OCI-LY7 (cell line): ENCODE measurements around the gene NDRG2. TPM values are rescaled to one million over a fixed set of nuclear protein-coding genes. Genes with fewer than 3 reads are reported as not detected.

Experiments used
- BruUV-seq: library from RNA; stranded (reverse); fragments of 400-500 nt; replicated peaks from 2 replicates; lab custom pipeline; 2021; lab: Mats Ljungman, UMichigan
- CTCF ChIA-PET: fragments of 300-600 bp; sonication (Branson Sonifier 250); formaldehyde crosslinking; loops from one replicate; lab custom pipeline; 2022; ENCODE audit warnings: antibody characterized with exemption; ENCODE audit not compliant: unreplicated experiment; lab: Charles Lee
- POLR2A ChIA-PET: fragments of 300-600 bp; sonication (Branson Sonifier 250); formaldehyde crosslinking; loops from one replicate; lab custom pipeline; 2022; ENCODE audit warnings: antibody characterized with exemption; lab: Charles Lee
- DNase-seq: peaks from one replicate; pipeline ENCODE4 v3.0.0-alpha.2; 2015; ENCODE audit warnings: low spot score
- H2AFZ ChIP-seq: fragments of 200-600 bp; sonication (generic), shearing (Covaris generic); 2 replicates; pipeline ENCODE4 v1.6.1; 2014; ENCODE audit warnings: mild to moderate bottlenecking, antibody characterized with exemption, low read length, moderate library complexity
- H3K27ac ChIP-seq: fragments of 200-600 bp; sonication (generic); 2 replicates; pipeline ENCODE4 v1.5.1; 2014; ENCODE audit warnings: mixed run types, low read depth, mild to moderate bottlenecking, moderate library complexity, low read length, inconsistent platforms; ENCODE audit not compliant: poor library complexity, severe bottlenecking
- H3K36me3 ChIP-seq: fragments of 200-600 bp; sonication (generic); 2 replicates; pipeline ENCODE4 v1.6.1; 2014; ENCODE audit warnings: mild to moderate bottlenecking, antibody characterized with exemption, low read length, moderate library complexity, mixed read lengths; ENCODE audit not compliant: insufficient read depth
- H3K4me1 ChIP-seq: fragments of 200-600 bp; sonication (generic); 2 replicates; pipeline ENCODE4 v1.5.1; 2014; ENCODE audit warnings: mild to moderate bottlenecking, low read length; ENCODE audit not compliant: insufficient read depth, poor library complexity, severe bottlenecking
- H3K4me2 ChIP-seq: fragments of 200-600 bp; sonication (generic); 2 replicates; pipeline ENCODE4 v1.6.1; 2014; ENCODE audit warnings: mild to moderate bottlenecking, low read length
- H3K4me3 ChIP-seq: fragments of 200-600 bp; sonication (generic); 2 replicates; pipeline ENCODE4 v1.5.1; 2014; ENCODE audit warnings: mild to moderate bottlenecking, low read depth, low read length; ENCODE audit not compliant: poor library complexity, severe bottlenecking
- H3K79me2 ChIP-seq: fragments of 200-600 bp; sonication (generic); 2 replicates; pipeline ENCODE4 v1.6.1; 2016; ENCODE audit warnings: low read depth, mild to moderate bottlenecking, low read length, moderate library complexity, mixed read lengths; ENCODE audit not compliant: insufficient read depth
- H3K9me2 ChIP-seq: fragments of 200-600 bp; sonication (generic); 2 replicates; pipeline ENCODE4 v1.6.1; 2016; ENCODE audit warnings: mild to moderate bottlenecking, low read length, mixed read lengths; ENCODE audit not compliant: insufficient read depth
- H3K9me3 ChIP-seq: fragments of 200-600 bp; sonication (generic); 2 replicates; pipeline ENCODE4 v1.6.1; 2014; ENCODE audit warnings: mild to moderate bottlenecking, mixed run types, low read length, mixed read lengths
- H4K20me1 ChIP-seq: fragments of 200-600 bp; sonication (generic); 2 replicates; pipeline ENCODE4 v1.6.1; 2014; ENCODE audit warnings: mild to moderate bottlenecking, antibody characterized with exemption, low read length, moderate library complexity, mixed read lengths; ENCODE audit not compliant: insufficient read depth
- CTCF ChIP-seq: fragments of 200-600 bp; sonication (generic); conservative IDR thresholded peaks from 2 replicates; pipeline ENCODE4 v1.5.1; 2014; ENCODE audit warnings: mild to moderate bottlenecking, antibody characterized with exemption, low read length, moderate library complexity, mixed read lengths
- EZH2phosphoT487 ChIP-seq: fragments of 200-600 bp; sonication (generic); IDR thresholded peaks from 2 replicates; pipeline ENCODE4 v1.6.1; 2018; ENCODE audit warnings: low read depth, borderline replicate concordance, mild to moderate bottlenecking, mixed run types, antibody characterized with exemption, low read length, moderate library complexity, mixed read lengths
- intact Hi-C: fragments of 100-400 bp; cut with micrococcal nuclease; formaldehyde crosslinking; loops from one replicate; pipeline ENCODE4 v1.10.0; 2022; ENCODE audit not compliant: unreplicated experiment
- total RNA-seq, 2 experiments: library from RNA; depleted of rRNA in 1 of 2; stranded (reverse); fragments of >200 nt in 1 of 2; shearing (Covaris generic) in 1 of 2; gene quantifications; 2 replicates each; pipeline ENCODE4 v1.2.3, GENCODE V29; 2014 to 2022

NDRG2 gene
- total RNA-seq, 2 experiments from 2014 or later = not detected

GRCh38 chr14:21003788-21004346 lies 21.0 kb downstream of the NDRG2 start:
- no peaks in the 10 kb centered on the region for H3K9me2 ChIP-seq
- H3K4me1 ChIP-seq = no peaks in the 10 kb centered on the region
- no peaks in the 10 kb centered on the region for H3K36me3 ChIP-seq
- no peaks in the 10 kb centered on the region for H3K9me3 ChIP-seq
- no TSS peak for BruUV-seq
- ChIA-PET CTCF (interaction anchor here (2.2 kb wide), 1 partner anchor 11 kb away, joined by 6 read pairs; no protein-coding TSS in a partner anchor), POLR2A (interaction anchor here (0.5 to 1.5 kb wide), 4 partner anchors 13 to 122 kb away, joined by 3 to 4 read pairs (median 3); no protein-coding TSS in a partner anchor)
- H2AFZ ChIP-seq = no peak overlapping the region
- no peaks in the 10 kb centered on the region for H3K79me2 ChIP-seq
- no peak overlapping the region for H3K4me3 ChIP-seq
- TF ChIP-seq EZH2phosphoT487 (no peak), CTCF (no peak)
- H3K27ac ChIP-seq = no peak overlapping the region
- H4K20me1 ChIP-seq = no peaks in the 10 kb centered on the region
- intact Hi-C loops = no loop called here
- no peak overlapping the region for H3K4me2 ChIP-seq
- DNase-seq = no peak

GRCh38 chr14:21001218-21001617 lies 23.6 kb downstream of the NDRG2 start:
- intact Hi-C loops = no loop called here
- no peak for TF ChIP-seq EZH2phosphoT487
- Histone ChIP-seq H3K4me2 (no peak overlapping the region), H4K20me1 (no peaks in the 10 kb centered on the region), H3K4me3 (no peak overlapping the region), H3K9me2 (no peaks in the 10 kb centered on the region), H3K4me1 (no peaks in the 10 kb centered on the region), H3K9me3 (no peaks in the 10 kb centered on the region), H3K36me3 (peaks cover 15% of the 10 kb centered on the region), H3K27ac (no peak overlapping the region), H3K79me2 (no peaks in the 10 kb centered on the region), H2AFZ (no peak overlapping the region)
- no peak for DNase-seq
- POLR2A ChIA-PET = interaction anchor here (1.5 kb wide), 1 partner anchor 9 kb away, joined by 4 read pairs; no protein-coding TSS in a partner anchor
- CTCF ChIA-PET = no interaction called here
- BruUV-seq = no TSS peak

GRCh38 chr14:20999591-20999990 lies 25.3 kb downstream of the NDRG2 start:
- Histone ChIP-seq H4K20me1 (no peaks in the 10 kb centered on the region), H2AFZ (no peak overlapping the region), H3K36me3 (peaks cover 31% of the 10 kb centered on the region), H3K79me2 (no peaks in the 10 kb centered on the region), H3K4me3 (no peak overlapping the region), H3K9me2 (no peaks in the 10 kb centered on the region), H3K4me2 (no peak overlapping the region), H3K4me1 (no peaks in the 10 kb centered on the region), H3K9me3 (no peaks in the 10 kb centered on the region), H3K27ac (no peak overlapping the region)
- no TSS peak for BruUV-seq
- POLR2A ChIA-PET = interaction anchor here (0.9 kb wide), 1 partner anchor 13 kb away, joined by 3 read pairs; no protein-coding TSS in a partner anchor
- TF ChIP-seq CTCF = no peak
- TF ChIP-seq EZH2phosphoT487 = no peak
- intact Hi-C loops = no loop called here
- DNase-seq = no peak
- CTCF ChIA-PET = no interaction called here
